Measurements from ENCODE around the gene NPM1.
"Not testable (repeated sequence)": the region's sequence is repeated elsewhere in the genome, so short reads cannot be mapped to it uniquely, and the experiment has no call there.

- not testable (repeated sequence) for TF ChIP-seq CTCF (IDR thresholded peaks at IDR 0.05; ENCODE audit: low read length); EZH2 (optimal IDR thresholded peaks at IDR 0.05; ENCODE audit: low read depth, low read length)
Observed at GRCh38 chr5:171396583-171396982, 8.9 kb downstream of the NPM1 start.
